GM10266 (cell line): Measurements from ENCODE around the gene RASGRP2.

Source experiments
- DNase-seq: peaks from one replicate; pipeline ENCODE4 v3.0.0; 2012; ENCODE audit errors: extremely low spot score
- CTCF ChIP-seq: IDR thresholded peaks from 2 replicates; pipeline ENCODE4 v1.5.1; 2012; ENCODE audit warnings: mild to moderate bottlenecking, low read depth; ENCODE audit not compliant: control insufficient read depth, insufficient read depth; ENCODE audit errors: missing control alignments

The RASGRP2 gene

GRCh38 chr11:64776875-64777274, 32.9 kb upstream of the RASGRP2 start:
- no peak for TF ChIP-seq CTCF
- no peak for DNase-seq

GRCh38 chr11:64776425-64776824, 32.5 kb upstream of the RASGRP2 start:
- no peak for TF ChIP-seq CTCF

GRCh38 chr11:64774144-64774543, 30.2 kb upstream of the RASGRP2 start:
- no peak for TF ChIP-seq CTCF

More at GRCh38 chr11:64776425-64776824, 32.5 kb upstream of the RASGRP2 start:
- DNase-seq, result no peak

GRCh38 chr11:64772303-64773018, 28.5 kb upstream of the RASGRP2 start:
- DNase-seq, result peak; percentile 69

More at GRCh38 chr11:64774144-64774543, 30.2 kb upstream of the RASGRP2 start:
- no peak for DNase-seq

GRCh38 chr11:64771861-64772260, 27.9 kb upstream of the RASGRP2 start:
- no peak for DNase-seq
- TF ChIP-seq CTCF, result no peak

More at GRCh38 chr11:64772303-64773018, 28.5 kb upstream of the RASGRP2 start:
- no peak for TF ChIP-seq CTCF

GRCh38 chr11:64770120-64770519, 26.2 kb upstream of the RASGRP2 start:
- no peak for DNase-seq
- no peak for TF ChIP-seq CTCF

GRCh38 chr11:64769283-64769682, 25.3 kb upstream of the RASGRP2 start:
- no peak for TF ChIP-seq CTCF
- DNase-seq, result no peak
